HepG2 (cell line): ENCODE data around the gene CEBPG. TPM values are rescaled to one million over a fixed set of nuclear protein-coding genes. Genes with fewer than 3 reads are reported as not detected.
A peak's percentile ranks its signal among the peaks of the same experiment; 100 is the strongest.

Experiments
- ATAC-seq: fragments of 200-7000 bp; cut with Tn5 transposase; 3 replicates; pipeline ENCODE4 v1.9.1; 2020; ENCODE audit warnings: mild to moderate bottlenecking, moderate library complexity
- BruUV-seq: library from RNA; stranded (reverse); fragments of 400-500 nt; replicated peaks from 2 replicates; lab custom pipeline; 2021; lab: Mats Ljungman, UMichigan
- CTCF ChIA-PET: fragments of 300-600 bp; formaldehyde crosslinking; extraction: SDS; loops from one replicate; lab custom pipeline; 2021; ENCODE audit warnings: low total read pairs, inconsistent platforms, low intra/inter-chr PET ratio; lab: Yijun Ruan, JAX
- POLR2A ChIA-PET: fragments of 350-600 bp; sonication (Branson Sonifier 250); formaldehyde crosslinking; loops from one replicate; lab custom pipeline; 2020; ENCODE audit warnings: antibody characterized with exemption, inconsistent platforms; lab: Yijun Ruan, JAX
- DNase-seq: peaks from one replicate; pipeline ENCODE4 v3.0.0-alpha.2; 2015; ENCODE audit warnings: low spot score
- FAIRE-seq: peaks from 3 replicates; lab custom pipeline; 2011; peaks lifted over from hg19 to GRCh38; lab: Jason Lieb, UNC
- H2AFZ ChIP-seq: one replicate; pipeline ENCODE4 v1.6.1; 2011; ENCODE audit warnings: low read length, inconsistent platforms
- H3K27ac ChIP-seq: fragments of 300-600 bp; 3 replicates; pipeline ENCODE4 v1.8.0; 2011; ENCODE audit warnings: mixed run types, mild to moderate bottlenecking, mixed read lengths, low read length, inconsistent platforms; ENCODE audit not compliant: insufficient read depth; ENCODE audit errors: extremely low read length
- H3K27me3 ChIP-seq, 2 experiments: fragments of 200-600 bp in 1 of 2; 2 replicates in 1 of 2; 3 replicates in 1 of 2; pipeline versions ENCODE4 v1.6.0 to v1.8.0; 2011; ENCODE audit warnings: low read length in 2 of 2, mild to moderate bottlenecking in 2 of 2, moderate library complexity in 2 of 2, inconsistent platforms in 1 of 2; ENCODE audit not compliant: insufficient read depth in 2 of 2, control insufficient read depth in 1 of 2
- H3K36me3 ChIP-seq, 2 experiments: fragments of 200-600 bp in 1 of 2; replicated peaks in 1 of 2; 2 replicates in 1 of 2; 3 replicates in 1 of 2; pipeline versions ENCODE4 v1.5.1 to v1.8.0; 2011; ENCODE audit warnings: low read length in 2 of 2, inconsistent platforms in 1 of 2; ENCODE audit not compliant: insufficient read depth in 2 of 2, control insufficient read depth in 1 of 2
- H3K4me1 ChIP-seq: 2 replicates; pipeline ENCODE4 v1.5.1; 2012; ENCODE audit warnings: low read length, inconsistent platforms; ENCODE audit not compliant: insufficient read depth
- H3K4me2 ChIP-seq: 2 replicates; pipeline ENCODE4 v1.6.0; 2011; ENCODE audit warnings: low read depth, low read length, inconsistent platforms
- H3K4me3 ChIP-seq, 3 experiments: fragments of 200-600 bp in 1 of 3; sonication (generic), shearing (Covaris generic) in 1 of 3; replicated peaks in 1 of 3; 2 replicates each; pipeline ENCODE4 v1.5.1; 2011 to 2016; ENCODE audit warnings: low read length in 3 of 3, inconsistent platforms in 2 of 3, low read depth in 2 of 3, mild to moderate bottlenecking in 2 of 3, control low read depth in 1 of 3, mixed read lengths in 1 of 3; ENCODE audit not compliant: insufficient read depth in 1 of 3
- H3K79me2 ChIP-seq: one replicate; pipeline ENCODE4 v1.6.1; 2011; ENCODE audit warnings: low read length, inconsistent platforms; ENCODE audit not compliant: insufficient read depth
- H3K9ac ChIP-seq: 2 replicates; pipeline ENCODE4 v1.6.0; 2011; ENCODE audit warnings: mild to moderate bottlenecking, low read depth, low read length, inconsistent platforms; ENCODE audit not compliant: insufficient read depth
- H3K9me3 ChIP-seq: 2 replicates; pipeline ENCODE4 v1.5.1; 2012; ENCODE audit warnings: mild to moderate bottlenecking, low read length
- H4K20me1 ChIP-seq: 2 replicates; pipeline ENCODE4 v1.6.0; 2011; ENCODE audit warnings: inconsistent platforms, mild to moderate bottlenecking, low read length, moderate library complexity; ENCODE audit not compliant: insufficient read depth
- GPN1 ChIP-seq: sonication (generic); formaldehyde crosslinking; IDR thresholded peaks from 2 replicates; pipeline ENCODE4 v1.5.1; 2020; ENCODE audit warnings: missing genetic modification reagents, borderline replicate concordance
- NRL ChIP-seq: sonication (generic); formaldehyde crosslinking; IDR thresholded peaks from 2 replicates; pipeline ENCODE4 v1.5.0; 2020; ENCODE audit warnings: missing genetic modification reagents, mild to moderate bottlenecking, moderate library complexity, borderline replicate concordance
- RXRA ChIP-seq: sonication (generic); formaldehyde crosslinking; IDR thresholded peaks from 2 replicates; pipeline ENCODE4 v1.5.1; 2020; ENCODE audit warnings: missing genetic modification reagents
- SPEN ChIP-seq: sonication (generic); formaldehyde crosslinking; IDR thresholded peaks from 2 replicates; pipeline ENCODE4 v1.5.1; 2020; ENCODE audit warnings: low read depth, mild to moderate bottlenecking, missing genetic modification reagents
- ZFY ChIP-seq: sonication (generic); formaldehyde crosslinking; IDR thresholded peaks from 2 replicates; pipeline ENCODE4 v1.4.0; 2020; ENCODE audit warnings: missing genetic modification reagents
- ZNF768 ChIP-seq: sonication (generic); formaldehyde crosslinking; IDR thresholded peaks from 2 replicates; pipeline ENCODE4 v1.4.0; 2020; ENCODE audit warnings: missing genetic modification reagents
- WGBS: methylation state at CpG from one replicate; pipeline ENCODE4 v1.1.6; 2017; ENCODE audit warnings: low lambda C conversion rate; 5-methylcytosine and 5-hydroxymethylcytosine counted together
- in situ Hi-C: cut with HindIII; loops from 2 replicates; pipeline ENCODE4 v1.10.0; 2017; ENCODE audit warnings: low pct_unique_long_range_greater_than_20kb; ENCODE audit not compliant: extremely low pct_ligation_motif_present
- intact Hi-C: fragments of 100-400 bp; cut with micrococcal nuclease; formaldehyde crosslinking; loops from one replicate; pipeline ENCODE4 v1.10.0; 2022; ENCODE audit not compliant: unreplicated experiment
- polyA plus RNA-seq, 8 experiments: library from polyadenylated mRNA; depleted of rRNA in 3 of 8; stranded (reverse) in 7 of 8; unstranded in 1 of 8; fragments of >200 nt; fragmentation: Illumina TruSeq in 4 of 8; extraction: Trizol in 4 of 8; gene quantifications; 2 replicates each; pipeline versions ENCODE4 v1.2.1 to v1.2.3, GENCODE V29; 2011 to 2016; ENCODE audit warnings: low read depth in 4 of 8, missing spikeins in 1 of 8, mixed read lengths in 1 of 8; ENCODE audit not compliant: insufficient read depth in 1 of 8
- total RNA-seq, 5 experiments: library from RNA; depleted of rRNA; stranded (reverse); fragments of >200 nt; fragmentation: Illumina TruSeq; extraction: Trizol; gene quantifications; 2 replicates each; pipeline ENCODE4 v1.2.3, GENCODE V29; 2016; ENCODE audit warnings: low read depth in 1 of 5
- TF ChIP-seq, protein P1 (sequence below): sonication (generic); formaldehyde crosslinking; IDR thresholded peaks from 2 replicates; pipeline ENCODE4 v1.9.0; 2022; ENCODE audit warnings: low read depth, missing genetic modification reagents
- TF ChIP-seq, protein P2 (sequence below): sonication (generic); formaldehyde crosslinking; conservative IDR thresholded peaks from 2 replicates; pipeline ENCODE4 v1.4.0; 2020; ENCODE audit warnings: missing genetic modification reagents
- TF ChIP-seq, protein P3 (sequence below): IDR thresholded peaks from 2 replicates; pipeline ENCODE4 v1.6.1; 2012; ENCODE audit warnings: inconsistent platforms
- TF ChIP-seq, protein P4 (sequence below): sonication (generic); formaldehyde crosslinking; IDR thresholded peaks from 2 replicates; pipeline ENCODE4 v1.4.0; 2020; ENCODE audit warnings: mild to moderate bottlenecking, missing genetic modification reagents

CEBPG gene
- total and polyA plus RNA-seq, 2 of the 13 experiments (the other 11 are each of a cell fraction or from before 2014, with no cell fraction given): 25.7 to 34.3 TPM

DNA sequence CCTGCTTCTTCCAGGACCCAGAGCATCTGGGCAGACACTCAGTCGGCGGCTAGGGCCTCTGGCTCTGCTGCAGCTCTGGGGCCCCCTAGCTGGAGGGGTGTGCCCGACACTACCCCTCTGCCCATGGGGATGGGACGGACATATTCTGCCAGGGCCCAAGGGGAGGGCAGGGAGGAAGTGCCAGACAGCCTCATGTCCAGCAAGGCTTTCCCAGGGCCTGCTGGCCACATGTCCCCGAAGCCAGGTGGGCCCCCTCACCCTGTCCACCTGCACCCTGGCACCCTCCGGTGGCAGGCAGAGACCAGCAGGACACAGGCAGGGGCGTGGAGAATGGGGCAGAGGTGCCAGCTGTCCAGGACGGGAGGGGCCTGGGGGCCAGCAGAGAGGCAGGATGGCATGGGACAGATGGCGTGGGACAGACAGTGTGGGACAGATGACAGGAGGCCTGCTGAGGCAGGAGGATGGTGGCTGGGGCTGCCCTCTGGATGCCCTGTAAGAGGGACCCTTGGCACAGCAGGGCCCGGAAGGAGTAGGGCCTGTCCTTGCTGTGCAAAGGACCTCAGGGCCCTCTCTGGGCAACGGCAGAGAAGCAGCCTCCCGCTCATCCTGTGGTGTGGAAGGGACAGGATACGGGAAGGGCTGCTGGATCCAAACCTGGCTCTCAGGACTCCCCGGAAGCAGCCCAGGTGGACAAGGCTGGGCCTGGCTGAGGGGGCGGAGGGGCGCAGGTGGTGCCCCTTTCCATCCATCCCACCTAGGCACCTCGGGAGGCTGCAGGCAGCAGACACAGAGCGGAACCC, 29.1 kb downstream of the CEBPG start:
- ChIA-PET POLR2A (interaction anchor here (1.1 to 3.2 kb wide), 16 partner anchors 10 to 226 kb away, joined by 3 to 58 read pairs (median 6); partner anchors contain the start of genes CEBPA and CEBPG), CTCF (interaction anchor here (0.9 kb wide), 1 partner anchor 161 kb away, joined by 3 read pairs; no protein-coding TSS in a partner anchor)
- peaks cover 93% of the 10 kb centered on the region for H3K4me1 ChIP-seq
- WGBS: 87% methylated on average over 7 of the region's 18 CpGs
- no peaks in the 10 kb centered on the region for H3K79me2 ChIP-seq
- in situ Hi-C loops (loop anchor here (5.0 kb wide), 2 partner anchors 100 to 165 kb away; partner anchors contain the start of gene CEBPA), intact Hi-C loops (loop anchor here (1.0 kb wide), 2 partner anchors 161 to 167 kb away; no protein-coding TSS in a partner anchor)
- H3K4me2 ChIP-seq: peak overlapping the region; percentile 38
- H4K20me1 ChIP-seq: no peaks in the 10 kb centered on the region
- FAIRE-seq: no peak
- H3K9ac ChIP-seq: peak overlapping the region; percentile 69
- no peak for DNase-seq
- no peaks in the 10 kb centered on the region for H3K9me3 ChIP-seq
- H3K36me3 ChIP-seq: no peaks in the 10 kb centered on the region
- H3K27ac ChIP-seq: peak overlapping the region; percentile 95
- no peaks in the 10 kb centered on the region for H3K27me3 ChIP-seq
- H2AFZ ChIP-seq: no peak overlapping the region
- peak overlapping the region in 1 of 3 experiments; percentile 22; a peak in 1 of 6 replicates for H3K4me3 ChIP-seq
- peak; percentile 5 for ATAC-seq
- TSS peak; percentile 52 for BruUV-seq
- TF ChIP-seq, protein P1, sequence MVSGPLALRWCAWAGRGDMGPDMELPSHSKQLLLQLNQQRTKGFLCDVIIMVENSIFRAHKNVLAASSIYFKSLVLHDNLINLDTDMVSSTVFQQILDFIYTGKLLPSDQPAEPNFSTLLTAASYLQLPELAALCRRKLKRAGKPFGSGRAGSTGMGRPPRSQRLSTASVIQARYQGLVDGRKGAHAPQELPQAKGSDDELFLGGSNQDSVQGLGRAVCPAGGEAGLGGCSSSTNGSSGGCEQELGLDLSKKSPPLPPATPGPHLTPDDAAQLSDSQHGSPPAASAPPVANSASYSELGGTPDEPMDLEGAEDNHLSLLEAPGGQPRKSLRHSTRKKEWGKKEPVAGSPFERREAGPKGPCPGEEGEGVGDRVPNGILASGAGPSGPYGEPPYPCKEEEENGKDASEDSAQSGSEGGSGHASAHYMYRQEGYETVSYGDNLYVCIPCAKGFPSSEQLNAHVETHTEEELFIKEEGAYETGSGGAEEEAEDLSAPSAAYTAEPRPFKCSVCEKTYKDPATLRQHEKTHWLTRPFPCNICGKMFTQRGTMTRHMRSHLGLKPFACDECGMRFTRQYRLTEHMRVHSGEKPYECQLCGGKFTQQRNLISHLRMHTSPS (CRISPR knock-in tag): peak; percentile 40
- TF ChIP-seq NRL (CRISPR knock-in tag): no peak
- TF ChIP-seq RXRA (CRISPR knock-in tag): no peak
- TF ChIP-seq, protein P2, sequence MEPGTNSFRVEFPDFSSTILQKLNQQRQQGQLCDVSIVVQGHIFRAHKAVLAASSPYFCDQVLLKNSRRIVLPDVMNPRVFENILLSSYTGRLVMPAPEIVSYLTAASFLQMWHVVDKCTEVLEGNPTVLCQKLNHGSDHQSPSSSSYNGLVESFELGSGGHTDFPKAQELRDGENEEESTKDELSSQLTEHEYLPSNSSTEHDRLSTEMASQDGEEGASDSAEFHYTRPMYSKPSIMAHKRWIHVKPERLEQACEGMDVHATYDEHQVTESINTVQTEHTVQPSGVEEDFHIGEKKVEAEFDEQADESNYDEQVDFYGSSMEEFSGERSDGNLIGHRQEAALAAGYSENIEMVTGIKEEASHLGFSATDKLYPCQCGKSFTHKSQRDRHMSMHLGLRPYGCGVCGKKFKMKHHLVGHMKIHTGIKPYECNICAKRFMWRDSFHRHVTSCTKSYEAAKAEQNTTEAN (CRISPR knock-in tag): 0 out of 2 replicates have a peak, but pooled peaks have one; percentile 13
- 0 out of 2 replicates have a peak, but pooled peaks have one; percentile 43 for TF ChIP-seq GPN1 (CRISPR knock-in tag)
- TF ChIP-seq, protein P3, sequence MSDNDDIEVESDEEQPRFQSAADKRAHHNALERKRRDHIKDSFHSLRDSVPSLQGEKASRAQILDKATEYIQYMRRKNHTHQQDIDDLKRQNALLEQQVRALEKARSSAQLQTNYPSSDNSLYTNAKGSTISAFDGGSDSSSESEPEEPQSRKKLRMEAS: 0 out of 2 replicates have a peak, but pooled peaks have one; percentile 29
- TF ChIP-seq, protein P4, sequence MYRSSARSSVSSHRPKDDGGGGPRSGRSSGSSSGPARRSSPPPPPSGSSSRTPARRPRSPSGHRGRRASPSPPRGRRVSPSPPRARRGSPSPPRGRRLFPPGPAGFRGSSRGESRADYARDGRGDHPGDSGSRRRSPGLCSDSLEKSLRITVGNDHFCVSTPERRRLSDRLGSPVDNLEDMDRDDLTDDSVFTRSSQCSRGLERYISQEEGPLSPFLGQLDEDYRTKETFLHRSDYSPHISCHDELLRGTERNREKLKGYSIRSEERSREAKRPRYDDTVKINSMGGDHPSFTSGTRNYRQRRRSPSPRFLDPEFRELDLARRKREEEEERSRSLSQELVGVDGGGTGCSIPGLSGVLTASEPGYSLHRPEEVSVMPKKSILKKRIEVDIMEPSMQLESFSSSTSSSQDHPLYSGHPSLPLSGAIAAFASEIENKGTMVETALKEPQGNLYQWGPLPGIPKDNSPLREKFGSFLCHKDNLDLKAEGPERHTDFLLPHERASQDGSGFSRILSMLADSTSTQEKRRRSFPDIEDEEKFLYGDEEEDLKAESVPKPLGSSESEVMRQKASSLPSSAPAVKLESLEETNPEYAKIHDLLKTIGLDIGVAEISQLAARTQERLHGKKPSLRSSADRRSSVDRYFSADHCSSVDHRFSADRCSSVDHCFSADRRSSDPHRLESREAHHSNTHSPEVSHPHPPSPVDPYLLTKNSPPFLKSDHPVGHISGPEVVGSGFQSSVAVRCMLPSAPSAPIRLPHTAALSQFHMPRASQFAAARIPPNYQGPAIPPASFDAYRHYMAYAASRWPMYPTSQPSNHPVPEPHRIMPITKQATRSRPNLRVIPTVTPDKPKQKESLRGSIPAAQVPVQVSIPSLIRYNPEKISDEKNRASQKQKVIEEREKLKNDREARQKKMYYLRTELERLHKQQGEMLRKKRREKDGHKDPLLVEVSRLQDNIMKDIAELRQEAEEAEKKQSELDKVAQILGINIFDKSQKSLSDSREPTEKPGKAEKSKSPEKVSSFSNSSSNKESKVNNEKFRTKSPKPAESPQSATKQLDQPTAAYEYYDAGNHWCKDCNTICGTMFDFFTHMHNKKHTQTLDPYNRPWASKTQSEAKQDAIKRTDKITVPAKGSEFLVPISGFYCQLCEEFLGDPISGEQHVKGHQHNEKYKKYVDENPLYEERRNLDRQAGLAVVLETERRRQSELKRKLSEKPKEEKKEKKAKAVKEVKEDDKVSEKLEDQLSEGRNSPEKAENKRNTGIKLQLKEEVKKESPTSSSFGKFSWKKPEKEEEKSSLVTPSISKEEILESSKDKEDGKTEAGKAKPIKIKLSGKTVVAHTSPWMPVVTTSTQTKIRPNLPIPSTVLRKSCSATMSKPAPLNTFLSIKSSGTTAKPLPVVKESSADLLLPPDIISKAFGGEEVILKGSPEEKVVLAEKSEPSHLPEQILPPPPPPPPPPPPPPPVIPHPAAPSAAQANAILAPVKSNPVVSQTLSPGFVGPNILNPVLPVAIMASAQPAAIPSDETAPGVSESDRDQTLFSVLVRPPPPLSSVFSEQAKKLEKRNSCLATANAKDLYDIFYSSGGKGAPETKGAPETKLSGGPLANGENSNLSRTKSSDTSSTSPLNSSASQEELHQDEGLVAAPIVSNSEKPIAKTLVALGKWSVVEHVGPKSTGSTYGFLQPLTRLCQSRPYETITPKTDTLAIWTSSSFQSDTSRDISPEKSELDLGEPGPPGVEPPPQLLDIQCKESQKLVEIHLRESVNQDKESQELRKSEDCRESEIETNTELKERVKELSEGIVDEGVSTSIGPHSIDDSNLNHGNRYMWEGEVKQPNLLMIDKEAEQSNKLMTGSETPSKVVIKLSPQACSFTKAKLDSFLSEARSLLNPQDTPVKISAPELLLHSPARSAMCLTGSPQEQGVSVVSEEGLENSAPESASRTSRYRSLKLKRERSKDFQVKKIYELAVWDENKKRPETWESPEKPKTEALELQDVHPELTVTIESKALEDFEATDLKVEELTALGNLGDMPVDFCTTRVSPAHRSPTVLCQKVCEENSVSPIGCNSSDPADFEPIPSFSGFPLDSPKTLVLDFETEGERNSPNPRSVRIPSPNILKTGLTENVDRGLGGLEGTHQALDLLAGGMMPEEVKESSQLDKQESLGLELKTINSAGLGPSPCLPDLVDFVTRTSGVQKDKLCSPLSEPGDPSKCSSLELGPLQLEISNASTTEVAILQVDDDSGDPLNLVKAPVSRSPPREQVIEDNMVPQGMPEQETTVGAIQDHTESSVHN: 0 out of 2 replicates have a peak, but pooled peaks have one; percentile 57
- 0 out of 2 replicates have a peak, but pooled peaks have one; percentile 30 for TF ChIP-seq SPEN (CRISPR knock-in tag)
- peak; percentile 29; the same call in 1 of the 2 replicates for TF ChIP-seq ZFY
- peak; percentile 61; the same call in 1 of the 2 replicates for TF ChIP-seq ZNF768 (CRISPR knock-in tag)
